Muscle of arm (tissue), 12 donors: ENCODE data around the gene PARL. TPM values are rescaled to one million over a fixed set of nuclear protein-coding genes. Genes with fewer than 3 reads are reported as not detected.

Experiments used
- DNase-seq: peaks from one replicate; pipeline ENCODE4 v3.0.0-alpha.2; 2013
- polyA plus RNA-seq, 12 donors: library from polyadenylated mRNA; unstranded; fragments of 120-200 nt; gene quantifications; one replicate each; pipeline ENCODE4 v1.2.1, GENCODE V29; 2013; ENCODE audit not compliant: insufficient read length in 12 of 12

The PARL gene
- polyA plus RNA-seq, 12 donors, result 29.4 to 72.3 (median 31.5) TPM; not detected in 1

GRCh38 chr3:183868796-183869195, 15.9 kb downstream of the PARL start:
- no peak for DNase-seq

GRCh38 chr3:183862610-183863009, 22.1 kb downstream of the PARL start:
- DNase-seq, result no peak

GRCh38 chr3:183857863-183858262, 26.8 kb downstream of the PARL start:
- DNase-seq, result no peak

- DNase-seq, result no peak
Measured at GRCh38 chr3:183854318-183855035, 30.2 kb downstream of the PARL start.

GRCh38 chr3:183845608-183846288, 38.9 kb downstream of the PARL start:
- DNase-seq, result no peak

GRCh38 chr3:183845090-183845489, 39.6 kb downstream of the PARL start:
- no peak for DNase-seq

- DNase-seq, result no peak
Measured at GRCh38 chr3:183844606-183845005, 40.1 kb downstream of the PARL start.

- no peak for DNase-seq
Measured at GRCh38 chr3:183839751-183840150, 44.9 kb downstream of the PARL start.

- no peak for DNase-seq
Measured at GRCh38 chr3:183837894-183838293, 46.8 kb downstream of the PARL start.

GRCh38 chr3:183837390-183837789, 47.3 kb downstream of the PARL start:
- DNase-seq, result no peak

- DNase-seq, result no peak
Measured at GRCh38 chr3:183833516-183833915, 51.2 kb downstream of the PARL start.

- DNase-seq, result no peak
Measured at GRCh38 chr3:183830187-183830586, 54.5 kb downstream of the PARL start.

GRCh38 chr3:183829466-183829865, 55.2 kb downstream of the PARL start:
- no peak for DNase-seq

- no peak for DNase-seq
Measured at GRCh38 chr3:183828538-183828870, 56.2 kb downstream of the PARL start.

- no peak for DNase-seq
Measured at GRCh38 chr3:183827809-183828537, 56.7 kb downstream of the PARL start.

GRCh38 chr3:183826448-183827250, 58.0 kb downstream of the PARL start:
- no peak for DNase-seq

GRCh38 chr3:183825456-183826161, 59.1 kb downstream of the PARL start, which contains the start of gene MAP6D1:
Gene MAP6D1, minus strand, starts transcription at chr3:183825577. Its CDS starts 30 bp downstream, at chr3:183825547.
- DNase-seq, result peak; percentile 38

- DNase-seq, result no peak
Measured at GRCh38 chr3:183824761-183825455, 59.8 kb downstream of the PARL start.

GRCh38 chr3:183823963-183824362, 60.7 kb downstream of the PARL start:
- DNase-seq, result no peak

- DNase-seq, result no peak
Measured at GRCh38 chr3:183822631-183823030, 62.0 kb downstream of the PARL start.

- no peak for DNase-seq
Measured at GRCh38 chr3:183819831-183820230, 64.8 kb downstream of the PARL start.
